GM21717 (cell line): ENCODE data around the gene LRP4.
"Not testable (repeated sequence)": the region's sequence is repeated elsewhere in the genome, so short reads cannot be mapped to it uniquely, and the experiment has no call there.

Experiments used
- ATAC-seq: cut with Tn5 transposase; IDR thresholded peaks from one replicate; pipeline ENCODE4 v1.9.1; 2021; ENCODE audit warnings: mild to moderate bottlenecking, moderate library complexity; ENCODE audit not compliant: unreplicated experiment

The LRP4 gene

GRCh38 chr11:46918083-46918787 is at the start of gene LRP4:
LRP4 (minus strand) TSS chr11:46918550; CDS start chr11:46918379, 171 bp downstream.
- no peak for ATAC-seq

DNA sequence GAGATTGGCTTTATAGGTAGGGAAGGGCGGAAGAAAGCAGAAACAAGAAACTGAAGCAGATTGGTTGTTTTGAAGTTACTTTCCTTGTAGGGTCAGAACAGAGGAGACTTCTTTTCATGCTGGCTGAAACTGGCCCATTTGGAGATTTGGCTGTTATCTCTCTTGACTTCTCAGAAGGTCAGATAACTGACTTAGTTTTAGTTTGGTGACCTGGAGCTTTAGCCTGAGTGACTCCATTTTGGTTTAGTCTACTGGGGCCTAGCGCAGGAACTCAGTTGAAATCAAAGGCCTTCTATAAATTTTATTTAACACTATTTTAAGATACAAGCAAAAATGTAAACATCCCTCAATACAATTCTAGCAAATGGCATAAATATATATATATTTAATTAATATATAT is 49.6 kb upstream of the LRP4 start:
- no peak for ATAC-seq

- no peak for ATAC-seq
These were observed 48.4 kb upstream of the LRP4 start for GRCh38 chr11:46966773-46967172.

GRCh38 chr11:46963844-46964243 is 45.5 kb upstream of the LRP4 start:
- ATAC-seq: no peak

DNA sequence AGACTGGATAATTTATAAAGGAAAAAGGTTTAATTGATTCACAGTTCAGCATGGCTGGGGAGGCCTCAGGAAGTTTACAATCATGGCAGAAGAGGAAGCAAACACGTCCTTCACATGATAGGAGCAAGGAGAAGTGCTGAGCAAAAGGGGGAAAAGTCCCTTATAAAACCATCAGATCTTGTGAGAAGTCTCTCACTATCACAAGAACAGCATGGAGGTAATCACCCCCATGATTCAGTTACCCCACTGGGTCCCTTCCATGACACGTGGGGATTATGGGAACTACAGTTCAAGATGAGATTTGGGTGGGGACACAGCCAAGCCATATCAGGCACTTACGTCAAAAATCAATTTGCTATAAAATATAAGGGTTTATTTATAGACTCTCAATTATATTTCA is 43.5 kb upstream of the LRP4 start:
- ATAC-seq: not testable (repeated sequence)

DNA sequence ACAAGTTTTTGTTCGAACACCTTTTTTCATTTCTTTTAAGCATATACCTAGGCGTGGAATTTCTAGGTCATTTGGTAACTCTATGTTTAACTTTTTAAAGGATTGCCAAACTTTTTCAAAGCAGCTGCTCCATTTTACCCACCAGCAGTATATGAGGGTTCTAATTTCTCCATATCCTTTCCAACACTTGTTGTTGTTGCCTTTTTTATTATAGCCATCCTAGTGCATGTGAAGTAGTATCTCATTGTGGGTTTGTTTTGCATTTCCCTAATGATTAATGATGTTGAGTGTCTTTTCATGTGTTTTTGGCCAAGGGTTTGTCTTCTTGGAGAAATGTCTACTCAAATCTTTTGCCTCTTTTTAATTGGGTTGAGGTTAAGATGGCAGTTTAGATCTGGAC is 42.7 kb upstream of the LRP4 start:
- ATAC-seq: no peak

- no peak for ATAC-seq
These were observed 40.4 kb upstream of the LRP4 start for GRCh38 chr11:46958777-46959176.

- no peak for ATAC-seq
These were observed 34.7 kb upstream of the LRP4 start for GRCh38 chr11:46953093-46953492.

GRCh38 chr11:46952553-46952952 is 34.2 kb upstream of the LRP4 start:
- no peak for ATAC-seq

DNA sequence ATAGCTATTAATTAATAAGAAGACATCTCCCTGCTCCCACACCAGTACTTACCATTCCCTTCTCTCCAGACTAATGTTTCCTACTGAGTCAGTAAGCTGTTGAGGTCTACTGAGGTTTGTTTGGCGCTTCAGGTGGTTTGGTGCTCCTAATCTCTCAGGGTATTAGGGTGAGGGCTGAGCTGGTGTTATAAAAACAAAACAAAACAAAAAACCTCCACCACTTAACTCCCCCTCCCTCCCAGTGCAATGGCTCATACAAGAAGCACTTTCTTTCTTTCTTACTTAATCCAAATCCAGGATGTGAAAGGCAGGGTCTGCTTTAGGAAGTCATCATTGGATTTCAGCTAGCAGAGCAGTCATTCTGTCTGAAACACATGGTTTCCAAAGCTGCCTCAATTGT is 33.5 kb upstream of the LRP4 start:
- no peak for ATAC-seq

- no peak for ATAC-seq
These were observed 30.9 kb upstream of the LRP4 start for GRCh38 chr11:46949297-46949696.

- no peak for ATAC-seq
These were observed 30.2 kb upstream of the LRP4 start for GRCh38 chr11:46948378-46949131.

DNA sequence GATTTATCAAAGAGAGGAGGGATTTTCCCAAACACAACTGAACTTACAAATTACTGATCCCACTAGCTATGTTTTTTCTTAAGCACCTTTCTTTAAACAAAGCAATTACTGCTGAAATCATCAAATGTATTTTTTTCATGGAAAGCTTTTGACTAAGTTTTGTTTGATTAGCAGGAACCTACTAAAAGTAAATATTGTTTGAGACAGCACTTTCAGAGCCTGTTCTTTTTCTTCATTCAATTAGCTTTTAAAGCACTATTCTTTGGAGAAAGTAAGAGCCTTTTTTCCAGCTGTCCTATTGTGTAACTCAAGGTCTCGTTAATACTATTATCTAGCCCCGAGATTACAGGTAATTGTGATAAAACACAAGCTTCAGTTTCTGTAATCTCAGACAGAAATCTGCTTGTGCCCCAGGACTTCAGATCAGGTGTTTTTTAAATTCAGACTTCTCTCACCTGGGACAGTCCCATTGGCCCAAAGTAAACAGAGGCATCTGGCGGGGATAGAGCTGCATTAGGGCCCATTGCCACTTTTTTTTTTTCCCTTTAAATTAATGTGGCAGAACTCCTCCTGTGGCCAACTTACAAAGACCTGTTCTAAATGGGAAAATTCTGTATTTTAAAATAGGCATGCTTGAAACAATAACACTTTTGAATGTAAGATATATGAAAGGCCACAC is 29.2 kb upstream of the LRP4 start:
- ATAC-seq: no peak

DNA sequence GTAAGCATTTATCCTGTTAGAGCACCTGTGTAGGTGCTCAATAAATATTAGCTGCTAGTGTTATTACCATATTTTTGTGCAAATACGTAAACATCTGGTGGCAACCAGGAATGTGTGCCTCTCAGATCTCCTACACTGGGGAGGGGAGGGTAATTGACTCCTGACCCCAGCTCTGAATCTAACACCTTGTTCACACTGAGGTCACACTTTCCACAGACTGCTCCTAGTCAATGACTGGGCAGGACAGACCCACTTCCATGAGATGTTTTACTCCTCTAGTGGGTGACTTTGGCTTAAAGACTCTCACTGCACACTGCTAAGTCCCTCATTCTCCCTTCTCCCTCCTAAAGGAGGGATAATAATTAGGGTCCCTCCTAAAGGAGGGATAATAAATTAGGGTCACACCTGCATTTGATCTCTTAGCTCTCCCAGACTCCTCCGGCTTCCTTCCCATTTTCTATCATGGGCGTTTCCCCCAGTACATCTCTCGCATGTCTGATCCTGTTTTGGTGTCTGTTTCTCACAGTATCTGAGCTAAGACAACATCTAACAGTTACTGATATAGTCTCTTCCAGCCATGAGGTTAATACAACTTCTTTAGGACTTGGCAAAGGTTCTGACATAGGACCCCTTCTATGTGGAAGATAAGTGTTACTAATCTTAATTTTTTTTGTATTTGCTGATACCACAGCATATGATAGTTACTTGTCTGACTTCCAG is 26.2 kb upstream of the LRP4 start:
- ATAC-seq: no peak

DNA sequence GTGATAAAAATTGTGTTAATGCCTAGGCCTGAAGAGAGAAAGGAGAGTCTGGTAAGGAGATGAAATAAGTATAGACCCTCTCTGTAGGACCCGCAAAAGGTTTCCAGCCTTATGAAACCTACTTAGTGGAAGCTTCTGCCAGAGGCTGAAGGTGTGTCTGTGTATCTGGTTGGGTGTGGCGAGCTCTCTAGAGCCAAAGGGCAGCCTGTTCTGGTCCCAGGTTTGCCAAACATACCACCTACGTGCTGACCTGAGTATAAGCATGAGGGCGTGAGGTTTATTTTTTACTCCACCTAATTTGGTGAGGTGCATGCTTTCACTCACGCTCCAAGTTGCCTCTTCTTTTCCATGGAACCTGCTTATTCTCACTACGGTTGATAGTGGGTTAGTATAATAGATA is 23.8 kb upstream of the LRP4 start:
- no peak for ATAC-seq

DNA sequence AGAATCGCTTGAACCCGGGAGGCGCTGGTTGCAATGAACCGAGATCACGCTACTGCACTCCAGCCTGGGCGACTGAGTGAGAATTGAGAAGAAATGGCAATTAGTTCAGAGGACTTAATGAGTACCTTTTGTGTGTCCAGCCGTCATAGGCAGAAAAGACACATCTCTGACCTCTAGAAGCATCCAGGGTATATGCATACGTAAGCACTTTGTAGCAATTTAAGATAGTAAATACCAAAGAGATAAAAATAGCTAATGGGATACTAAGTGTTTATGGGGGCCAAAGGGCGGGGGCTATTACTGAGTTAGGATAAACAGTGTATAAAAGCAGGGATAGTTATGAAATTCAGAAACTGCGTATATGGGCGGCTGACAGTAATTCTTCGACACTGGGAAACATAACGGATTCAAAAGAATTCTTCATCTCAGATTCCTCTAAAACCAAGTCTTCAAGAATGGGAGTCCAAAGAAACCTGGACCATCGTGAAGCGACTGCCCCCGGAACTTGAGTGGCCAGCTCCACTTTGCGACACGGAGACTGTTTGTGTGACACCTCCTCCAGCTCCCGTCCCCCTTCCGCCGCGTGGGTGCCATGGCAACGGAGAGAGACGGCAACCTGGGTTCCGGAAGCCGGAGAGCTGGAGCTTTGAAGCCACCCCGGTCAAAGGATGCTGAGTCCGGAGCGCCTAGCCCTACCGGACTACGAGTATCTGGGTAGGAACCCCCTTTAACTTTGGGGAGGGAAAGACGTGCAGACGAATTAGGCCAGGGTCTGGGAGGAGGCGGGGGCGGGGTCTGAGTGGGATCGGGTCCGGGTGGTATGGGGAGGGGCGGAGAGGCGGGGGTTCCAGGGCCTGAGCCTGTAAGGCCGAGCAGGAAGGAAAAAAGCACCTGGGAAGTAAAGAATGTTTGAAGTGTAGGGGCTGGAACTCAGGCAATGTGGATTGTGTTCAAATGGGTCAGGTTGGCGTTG is 18.1 kb upstream of the LRP4 start, which contains the start of gene CSTPP1:
CSTPP1 (plus strand) TSS at position 624 of the 973 bp plus-strand sequence; CDS start at position 669, 45 bp downstream.
- ATAC-seq: peak; percentile 87

- no peak for ATAC-seq
These were observed 11.7 kb upstream of the LRP4 start for GRCh38 chr11:46930089-46930488.

GRCh38 chr11:46928701-46929100 is 10.4 kb upstream of the LRP4 start:
- not testable (repeated sequence) for ATAC-seq

DNA sequence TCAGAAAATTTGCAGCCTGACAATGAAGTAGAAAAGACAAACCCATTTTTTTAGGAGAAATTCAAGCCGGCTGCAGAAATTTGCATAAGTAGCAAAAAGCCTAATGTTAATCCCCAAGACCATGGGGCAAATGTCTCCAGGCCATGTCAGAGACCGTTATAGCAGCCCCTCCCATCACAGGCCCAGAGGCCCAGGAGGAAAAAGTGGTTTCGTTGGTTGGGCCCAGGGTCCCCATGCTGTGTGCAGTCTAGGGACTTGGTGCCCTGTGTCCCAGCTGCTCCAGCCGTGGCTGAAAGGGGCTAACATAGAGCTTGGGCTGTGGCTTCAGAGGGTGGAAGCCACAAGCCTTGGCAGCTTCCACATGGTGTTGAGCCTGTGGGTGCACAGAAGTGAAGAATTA is 9.6 kb upstream of the LRP4 start:
- ATAC-seq: not testable (repeated sequence)

- ATAC-seq: no peak
These were observed 2.4 kb upstream of the LRP4 start for GRCh38 chr11:46920755-46921154.
